ENCODE results near the gene PLA2G6. TPM values are rescaled to one million over a fixed set of nuclear protein-coding genes. Genes with fewer than 3 reads are reported as not detected.

Gene PLA2G6
- total RNA-seq, 2 experiments from 2014 or later, result 39.8 to 43.1 TPM

DNA sequence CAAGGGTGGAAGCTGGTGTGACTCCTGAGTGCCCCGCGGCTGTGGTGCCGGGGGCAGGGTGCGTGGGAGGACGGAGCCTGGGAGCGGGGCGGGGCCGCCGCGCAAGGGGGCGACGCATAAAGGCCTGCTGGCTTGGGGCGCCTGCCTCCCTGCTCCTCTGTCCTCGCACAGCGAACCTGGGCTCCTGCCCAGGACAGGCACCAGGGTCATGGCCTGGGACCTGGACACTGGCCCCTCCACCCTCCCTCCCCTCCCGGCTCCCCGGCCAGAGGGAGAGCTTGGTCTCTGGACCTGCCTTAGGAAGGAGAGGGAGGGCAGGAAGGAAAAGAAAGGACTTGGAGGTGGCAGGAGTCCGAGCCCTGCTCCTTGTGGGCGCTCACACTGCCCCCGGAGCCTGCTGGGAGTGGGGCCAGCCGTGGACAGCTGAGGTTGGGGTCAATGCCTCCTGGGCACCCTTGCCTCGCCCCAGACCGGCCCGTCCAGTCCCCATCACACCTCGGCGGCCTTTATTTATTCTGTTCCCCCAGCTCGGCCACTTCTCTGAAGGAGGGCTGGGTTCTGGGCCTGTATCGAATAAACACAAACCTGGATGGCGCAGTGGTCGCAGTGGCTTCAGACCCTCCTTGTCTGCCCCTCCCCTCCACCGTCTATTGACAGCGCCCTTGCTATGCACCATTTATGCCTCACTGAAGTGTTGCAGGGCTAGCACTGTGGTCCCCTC lies 106.4 kb downstream of the PLA2G6 start:
- Mint-ChIP-seq H3K27ac (no peak overlapping the region), H3K4me1 (ENCODE audit: low read depth) (no peaks in the 10 kb centered on the region), H3K36me3 (ENCODE audit: low read depth) (peaks cover 2% of the 10 kb centered on the region), H3K4me3 (no peak overlapping the region), H3K9me3 (ENCODE audit: insufficient read depth) (no peaks in the 10 kb centered on the region), H3K27me3 (ENCODE audit: low read depth) (peaks cover 8% of the 10 kb centered on the region)
- ATAC-seq (no peak), DNase-seq (no peak)
- CTCF ChIA-PET, result no interaction called here
- POLR2A ChIA-PET, result no interaction called here

GRCh38 chr22:38074181-38075104 lies 107.2 kb downstream of the PLA2G6 start:
- Mint-ChIP-seq H3K9me3 (ENCODE audit: insufficient read depth) (no peaks in the 10 kb centered on the region), H3K4me1 (ENCODE audit: low read depth) (no peaks in the 10 kb centered on the region), H3K27ac (no peak overlapping the region), H3K4me3 (no peak overlapping the region), H3K27me3 (ENCODE audit: low read depth) (peaks cover under 1% of the 10 kb centered on the region), H3K36me3 (ENCODE audit: low read depth) (peaks cover 2% of the 10 kb centered on the region)
- ATAC-seq, result no peak
- POLR2A ChIA-PET, result no interaction called here
- no peak for DNase-seq
- CTCF ChIA-PET, result no interaction called here

DNA sequence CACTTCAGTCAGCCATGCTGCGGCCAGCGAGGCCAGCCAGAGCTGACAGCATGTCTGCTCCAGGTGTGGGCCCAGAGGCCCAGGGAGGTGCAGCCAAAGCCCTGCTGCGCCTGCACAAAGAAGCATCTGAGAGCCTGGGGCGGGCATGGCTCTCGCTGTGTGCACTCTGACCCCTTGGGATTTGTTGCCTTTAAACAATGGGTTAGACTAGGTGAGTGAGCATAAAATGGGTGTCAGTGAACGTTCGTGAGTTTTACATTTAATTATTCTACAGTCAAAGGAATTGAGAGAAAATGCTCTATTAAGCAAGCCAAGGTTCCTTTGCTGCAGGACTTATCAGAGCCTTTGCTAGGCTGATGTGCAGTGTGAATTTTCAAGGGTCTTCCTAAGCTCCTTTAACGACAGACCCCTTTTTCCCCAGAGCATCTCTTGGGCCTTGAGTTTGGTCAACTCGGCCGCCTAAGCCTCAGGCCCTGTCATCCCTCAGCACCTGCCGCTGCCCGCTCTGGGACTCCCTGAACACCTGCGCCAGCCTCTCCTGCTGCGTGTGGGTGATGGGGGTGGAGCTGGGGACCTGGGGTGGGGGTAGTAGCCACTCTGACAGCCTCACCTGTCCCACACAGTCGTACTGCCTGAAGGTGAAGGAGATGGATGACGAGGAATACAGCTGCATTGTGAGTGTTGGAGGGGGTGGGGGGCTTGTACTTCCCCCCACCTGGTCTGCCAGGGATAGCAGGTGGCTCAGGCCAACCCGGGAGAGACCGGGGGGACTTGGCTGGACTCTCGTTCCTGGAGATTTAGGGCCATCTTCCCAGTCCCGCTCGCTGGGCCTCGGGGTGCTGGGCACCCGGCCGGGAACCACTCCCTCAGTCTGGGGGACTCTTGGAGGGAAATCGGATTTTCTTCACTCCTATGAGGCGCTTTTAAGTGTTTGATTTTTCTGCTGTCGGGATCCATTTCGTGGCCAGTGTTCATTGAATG lies 108.2 kb downstream of the PLA2G6 start:
- Mint-ChIP-seq H3K36me3 (ENCODE audit: low read depth) (peaks cover 2% of the 10 kb centered on the region), H3K4me3 (no peak overlapping the region), H3K27ac (no peak overlapping the region), H3K27me3 (ENCODE audit: low read depth) (no peaks in the 10 kb centered on the region), H3K9me3 (ENCODE audit: insufficient read depth) (no peaks in the 10 kb centered on the region), H3K4me1 (ENCODE audit: low read depth) (no peaks in the 10 kb centered on the region)
- ATAC-seq (no peak), DNase-seq (no peak)
- CTCF ChIA-PET, result no interaction called here
- POLR2A ChIA-PET, result no interaction called here

- CTCF ChIA-PET, result no interaction called here
- POLR2A ChIA-PET, result no interaction called here
- Mint-ChIP-seq H3K27me3 (ENCODE audit: low read depth) (no peaks in the 10 kb centered on the region), H3K27ac (no peak overlapping the region), H3K4me3 (no peak overlapping the region), H3K9me3 (ENCODE audit: insufficient read depth) (no peaks in the 10 kb centered on the region), H3K4me1 (ENCODE audit: low read depth) (no peaks in the 10 kb centered on the region), H3K36me3 (ENCODE audit: low read depth) (peaks cover 2% of the 10 kb centered on the region)
- no peak for DNase-seq
- no peak for ATAC-seq
These were observed 109.1 kb downstream of the PLA2G6 start for GRCh38 chr22:38072322-38073149.

DNA sequence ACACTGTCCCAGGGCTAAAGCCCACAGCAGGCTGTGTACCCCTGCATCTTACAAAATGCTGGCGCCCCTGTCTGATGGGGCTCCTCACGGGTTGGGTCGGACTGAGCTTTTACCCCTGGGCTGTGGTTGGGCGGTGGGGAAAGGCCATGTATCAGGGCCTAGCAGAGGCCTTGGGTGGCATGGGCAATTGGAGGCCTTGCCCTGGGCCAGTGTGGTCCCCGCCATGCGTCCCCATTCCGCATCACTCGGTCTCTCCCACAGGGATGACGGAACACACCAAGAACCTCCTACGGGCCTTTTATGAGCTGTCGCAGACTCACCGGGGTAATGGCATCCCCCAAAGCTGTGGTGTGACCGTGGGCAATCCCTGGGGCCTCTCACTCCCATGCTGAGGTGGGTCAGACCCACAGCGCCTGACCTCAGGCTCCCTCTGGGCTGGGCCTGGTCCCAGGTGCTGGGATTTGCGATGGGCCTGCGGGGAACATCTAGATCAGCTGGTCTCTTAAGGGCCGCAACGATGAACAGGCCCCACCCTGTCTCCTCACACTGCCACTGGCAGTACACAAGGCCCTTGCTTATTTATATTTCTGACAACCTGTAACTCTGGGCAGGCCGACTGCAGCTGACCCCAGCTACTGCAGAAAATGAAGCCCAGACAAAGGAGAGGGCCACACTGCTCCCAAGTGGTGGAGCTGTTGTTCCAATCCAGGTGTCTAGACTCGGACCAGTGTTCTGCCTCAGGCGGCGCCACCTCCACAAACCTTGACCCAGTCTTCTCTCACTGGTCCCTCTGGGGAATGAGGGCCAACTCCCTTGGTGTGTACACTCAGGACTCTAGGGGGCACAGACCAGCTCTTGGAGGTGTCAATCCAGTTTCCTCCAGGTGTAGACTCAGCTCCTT lies 110.0 kb downstream of the PLA2G6 start:
- CTCF ChIA-PET, result no interaction called here
- H3K27me3 Mint-ChIP-seq (ENCODE audit: low read depth), result no peaks in the 10 kb centered on the region
- ATAC-seq, result no peak
- no peak overlapping the region for H3K27ac Mint-ChIP-seq
- no peak overlapping the region for H3K4me3 Mint-ChIP-seq
- peaks cover 2% of the 10 kb centered on the region for H3K36me3 Mint-ChIP-seq (ENCODE audit: low read depth)
- POLR2A ChIA-PET, result no interaction called here
- H3K9me3 Mint-ChIP-seq (ENCODE audit: insufficient read depth), result no peaks in the 10 kb centered on the region
- no peak for DNase-seq
- no peaks in the 10 kb centered on the region for H3K4me1 Mint-ChIP-seq (ENCODE audit: low read depth)

DNA sequence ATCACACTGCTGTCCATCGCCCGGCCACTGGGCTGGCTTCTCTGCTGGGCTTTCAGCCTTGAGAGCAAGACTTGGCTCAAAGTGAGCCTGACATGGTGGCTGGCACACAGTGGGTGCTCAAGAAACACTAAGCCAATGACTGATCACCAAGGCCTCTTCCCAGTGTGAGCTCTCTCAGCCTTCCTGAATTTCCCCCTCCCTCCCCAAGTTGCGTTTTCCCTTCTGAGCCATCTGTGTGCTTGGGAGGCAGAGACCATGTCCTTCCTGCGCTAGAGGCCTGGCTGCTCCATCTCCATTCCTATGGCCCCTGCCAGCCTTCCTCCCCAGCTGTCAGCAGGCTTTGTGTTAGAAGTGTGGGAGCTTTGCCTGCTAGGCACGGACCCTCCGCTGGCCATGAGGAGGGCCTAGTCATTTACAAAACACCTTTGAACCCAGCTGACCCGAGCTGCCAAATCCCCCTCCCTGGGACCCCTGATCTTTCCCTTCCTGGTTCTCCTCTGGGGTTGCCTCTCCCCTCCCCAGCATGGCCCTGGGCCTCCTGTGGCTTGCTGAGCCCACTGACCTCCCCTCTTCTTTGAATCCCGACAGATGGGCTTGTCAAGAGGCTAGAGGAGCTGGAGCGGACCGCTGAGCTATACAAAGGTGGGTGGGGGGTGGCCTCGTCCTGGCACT lies 111.2 kb downstream of the PLA2G6 start:
- Mint-ChIP-seq H3K27me3 (ENCODE audit: low read depth) (no peaks in the 10 kb centered on the region), H3K9me3 (ENCODE audit: insufficient read depth) (no peaks in the 10 kb centered on the region), H3K4me3 (no peak overlapping the region), H3K27ac (no peak overlapping the region), H3K36me3 (ENCODE audit: low read depth) (peaks cover 2% of the 10 kb centered on the region), H3K4me1 (ENCODE audit: low read depth) (no peaks in the 10 kb centered on the region)
- DNase-seq, result no peak
- ATAC-seq, result no peak
- CTCF ChIA-PET, result interaction anchor here (0.8 kb wide), 1 partner anchor 18 kb away, joined by 3 read pairs; no protein-coding TSS in a partner anchor
- POLR2A ChIA-PET, result interaction anchor here (0.6 kb wide), 1 partner anchor 220 kb away, joined by 10 read pairs; no protein-coding TSS in a partner anchor

DNA sequence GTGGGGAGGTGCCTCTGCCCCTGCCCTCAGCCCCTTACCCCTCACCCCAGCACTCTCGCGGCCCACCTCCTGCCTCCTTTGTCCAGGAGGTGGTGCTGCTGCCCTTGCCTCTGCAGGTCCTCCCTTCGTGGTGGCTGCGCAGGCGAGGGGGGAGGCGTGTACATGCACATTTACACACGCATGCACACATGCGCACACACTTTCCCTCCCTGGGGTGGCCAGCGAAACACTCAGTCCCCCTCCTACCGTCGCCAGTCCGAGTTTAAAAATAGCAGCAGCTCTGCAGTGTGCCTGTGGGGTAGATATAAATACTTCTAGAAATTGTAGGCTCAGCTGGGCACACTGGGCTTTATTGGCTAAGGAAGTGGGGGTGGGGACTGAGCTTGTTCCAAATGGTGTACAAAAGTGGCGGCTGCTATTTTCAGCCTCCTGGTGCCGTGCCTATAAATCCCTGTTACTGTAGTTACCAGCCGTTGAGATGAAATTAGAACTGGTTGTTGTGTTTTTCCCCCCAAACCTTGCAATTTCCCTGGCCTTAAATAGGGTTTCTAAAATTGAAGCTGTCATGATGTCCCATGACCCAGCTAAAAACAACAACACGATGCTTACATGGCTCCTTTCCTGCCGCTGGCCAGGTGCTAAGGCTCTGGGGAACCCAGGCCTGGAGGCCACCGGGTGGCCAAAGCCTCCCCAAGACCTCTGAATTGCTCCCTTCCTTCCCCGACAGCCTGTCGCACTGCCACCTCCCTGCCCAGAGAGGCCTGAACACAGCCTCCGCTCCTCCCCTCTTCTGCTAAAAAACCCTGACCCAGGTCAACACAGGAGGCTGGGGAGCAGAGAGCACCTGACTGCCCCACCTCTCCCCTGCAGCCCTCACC lies 112.0 kb downstream of the PLA2G6 start:
- Mint-ChIP-seq H3K27me3 (ENCODE audit: low read depth) (no peaks in the 10 kb centered on the region), H3K4me1 (ENCODE audit: low read depth) (no peaks in the 10 kb centered on the region), H3K27ac (no peak overlapping the region), H3K9me3 (ENCODE audit: insufficient read depth) (no peaks in the 10 kb centered on the region), H3K4me3 (no peak overlapping the region), H3K36me3 (ENCODE audit: low read depth) (peaks cover 3% of the 10 kb centered on the region)
- no peak for ATAC-seq
- ChIA-PET POLR2A (interaction anchor here (0.6 kb wide), 1 partner anchor 221 kb away, joined by 10 read pairs; no protein-coding TSS in a partner anchor), CTCF (interaction anchor here (0.8 to 2.8 kb wide), 2 partner anchors 17 kb away, joined by 3 to 14 read pairs; no protein-coding TSS in a partner anchor)
- no peak for DNase-seq

DNA sequence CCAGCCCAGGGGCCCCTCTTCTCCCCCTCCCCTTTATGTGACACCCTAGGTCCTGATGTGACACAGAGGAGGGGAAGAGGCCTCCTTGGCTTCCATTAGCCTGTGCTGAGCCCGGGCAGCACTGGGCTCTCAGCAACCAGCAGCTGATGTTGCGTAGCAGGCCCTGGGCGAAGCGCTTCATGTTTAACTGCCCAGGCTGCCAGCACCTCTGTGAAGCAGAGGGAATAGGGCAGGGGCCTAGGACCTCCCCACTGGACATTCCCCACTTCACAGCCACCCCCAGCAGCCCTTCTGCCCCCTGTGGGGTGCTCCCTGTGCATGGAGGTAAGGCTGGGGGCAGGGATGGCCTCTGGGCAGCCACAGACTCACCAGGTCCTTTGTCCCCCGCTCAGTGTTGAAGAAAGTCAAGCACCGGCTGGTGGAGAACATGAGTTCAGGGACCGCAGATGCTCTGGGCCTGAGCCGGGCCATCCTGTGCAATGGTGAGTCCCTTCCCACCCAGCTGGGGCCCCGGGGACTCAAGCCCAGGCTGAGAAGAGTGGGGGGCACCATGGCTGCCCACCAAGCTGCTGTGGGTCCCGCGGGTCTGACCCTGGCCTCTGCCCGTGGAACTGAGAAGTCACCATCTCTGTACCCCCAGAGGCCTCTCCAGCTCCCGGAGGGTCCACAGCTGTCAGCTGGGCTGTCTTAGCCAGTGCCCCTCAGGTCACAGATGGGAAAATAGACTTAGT lies 112.8 kb downstream of the PLA2G6 start:
- ChIA-PET CTCF (interaction anchor here (2.8 kb wide), 1 partner anchor 16 kb away, joined by 14 read pairs; no protein-coding TSS in a partner anchor), POLR2A (no interaction called here)
- H3K27me3 Mint-ChIP-seq (ENCODE audit: low read depth), result no peaks in the 10 kb centered on the region
- H3K27ac Mint-ChIP-seq, result no peak overlapping the region
- no peaks in the 10 kb centered on the region for H3K4me1 Mint-ChIP-seq (ENCODE audit: low read depth)
- peaks cover 2% of the 10 kb centered on the region for H3K36me3 Mint-ChIP-seq (ENCODE audit: low read depth)
- no peaks in the 10 kb centered on the region for H3K9me3 Mint-ChIP-seq (ENCODE audit: insufficient read depth)
- DNase-seq, result no peak
- H3K4me3 Mint-ChIP-seq, result no peak overlapping the region
- no peak for ATAC-seq

Data from activated CD8-positive, alpha-beta T cell treated with anti-CD3 and anti-CD28 coated beads, Interleukin-2, amount 10 ng/mL, durations not matched to agents 7 days and 5 days (primary cell).